Stimulated activated CD8-positive, alpha-beta memory T cell treated with anti-CD3 and anti-CD28 coated beads, Interleukin-7, amount 100 ng/mL, for 1 hour (primary cell): ENCODE results near the gene HCFC1.

Source experiments
- DNase-seq, 2 donors: peaks; one replicate each; pipeline ENCODE4 v3.0.0-alpha.2; 2020; ENCODE audit warnings: low read depth in 2 of 2

Gene HCFC1

GRCh38 chrX:153974003-153974725 is 2.5 kb upstream of the HCFC1 start:
- no peak for DNase-seq

- DNase-seq: no peak
Observed at GRCh38 chrX:153973127-153974002, 1.7 kb upstream of the HCFC1 start.

- peak; percentile 62 to 79 for DNase-seq
Observed at GRCh38 chrX:153972368-153973126, 929 bp upstream of the HCFC1 start, which contains the start of gene TMEM187. TMEM187 (plus strand) TSS chrX:153972754; CDS start chrX:153982063, 9,309 bp downstream.

- DNase-seq: peak; percentile 71 to 80
Observed at GRCh38 chrX:153971124-153971449, 531 bp downstream of the HCFC1 start.

GRCh38 chrX:153970357-153971123 is 1.1 kb downstream of the HCFC1 start:
- no peak for DNase-seq

- DNase-seq: no peak
Observed at GRCh38 chrX:153969904-153970356, 1.7 kb downstream of the HCFC1 start.

- DNase-seq: no peak
Observed at GRCh38 chrX:153969125-153969903, 2.3 kb downstream of the HCFC1 start.

GRCh38 chrX:153968754-153969124 is 2.9 kb downstream of the HCFC1 start:
- no peak for DNase-seq

- DNase-seq: no peak
Observed at GRCh38 chrX:153968255-153968654, 3.4 kb downstream of the HCFC1 start.

GRCh38 chrX:153967536-153968224 is 3.9 kb downstream of the HCFC1 start:
- DNase-seq: no peak

GRCh38 chrX:153966841-153967535 is 4.6 kb downstream of the HCFC1 start:
- DNase-seq: no peak

- DNase-seq: no peak
Observed at GRCh38 chrX:153966283-153966688, 5.3 kb downstream of the HCFC1 start.

GRCh38 chrX:153965406-153965805 is 6.2 kb downstream of the HCFC1 start:
- no peak for DNase-seq

- no peak for DNase-seq
Observed at GRCh38 chrX:153964105-153964504, 7.5 kb downstream of the HCFC1 start.

- DNase-seq: no peak
Observed at GRCh38 chrX:153963546-153963945, 8.1 kb downstream of the HCFC1 start.

GRCh38 chrX:153961292-153961691 is 10.3 kb downstream of the HCFC1 start:
- DNase-seq: no peak

- no peak for DNase-seq
Observed at GRCh38 chrX:153960786-153961185, 10.8 kb downstream of the HCFC1 start.

- no peak for DNase-seq
Observed at GRCh38 chrX:153960077-153960476, 11.5 kb downstream of the HCFC1 start.

GRCh38 chrX:153959649-153960048 is 12.0 kb downstream of the HCFC1 start:
- DNase-seq: no peak
